GM21423 (cell line): ENCODE results near the gene CCDC182.

ENCODE experiments used
- ATAC-seq: cut with Tn5 transposase; IDR thresholded peaks from one replicate; pipeline ENCODE4 v1.9.1; 2021; ENCODE audit warnings: mild to moderate bottlenecking, moderate library complexity; ENCODE audit not compliant: unreplicated experiment

Gene CCDC182

GRCh38 chr17:57730026-57730701, 14.9 kb downstream of the CCDC182 start:
- ATAC-seq, result no peak

- no peak for ATAC-seq
These were observed 17.4 kb downstream of the CCDC182 start for GRCh38 chr17:57727630-57728175.

GRCh38 chr17:57726838-57727237, 18.3 kb downstream of the CCDC182 start:
- no peak for ATAC-seq

GRCh38 chr17:57726213-57726790, 18.8 kb downstream of the CCDC182 start:
- ATAC-seq, result no peak

GRCh38 chr17:57724729-57725125, 20.4 kb downstream of the CCDC182 start:
- no peak for ATAC-seq

- ATAC-seq, result peak; percentile 71
These were observed 20.9 kb downstream of the CCDC182 start for GRCh38 chr17:57724026-57724728.

GRCh38 chr17:57723427-57724025, 21.6 kb downstream of the CCDC182 start:
- ATAC-seq, result no peak

GRCh38 chr17:57722704-57723043, 22.4 kb downstream of the CCDC182 start:
- no peak for ATAC-seq

GRCh38 chr17:57721967-57722703, 23.0 kb downstream of the CCDC182 start:
- ATAC-seq, result no peak

GRCh38 chr17:57720386-57721035, 24.6 kb downstream of the CCDC182 start:
- ATAC-seq, result no peak

GRCh38 chr17:57718878-57719277, 26.2 kb downstream of the CCDC182 start:
- no peak for ATAC-seq

- no peak for ATAC-seq
These were observed 29.1 kb downstream of the CCDC182 start for GRCh38 chr17:57715981-57716380.

- ATAC-seq, result no peak
These were observed 30.4 kb downstream of the CCDC182 start for GRCh38 chr17:57714665-57715180.

GRCh38 chr17:57713140-57713539, 32.0 kb downstream of the CCDC182 start:
- ATAC-seq, result no peak

GRCh38 chr17:57708410-57708809, 36.7 kb downstream of the CCDC182 start:
- ATAC-seq, result no peak

GRCh38 chr17:57707892-57708291, 37.2 kb downstream of the CCDC182 start:
- no peak for ATAC-seq

GRCh38 chr17:57706761-57707160, 38.3 kb downstream of the CCDC182 start:
- ATAC-seq, result no peak

GRCh38 chr17:57705921-57706695, 39.0 kb downstream of the CCDC182 start:
- ATAC-seq, result no peak

- no peak for ATAC-seq
These were observed 40.7 kb downstream of the CCDC182 start for GRCh38 chr17:57704448-57704847.
